DOHH2 (cell line): ENCODE measurements around the gene MLLT10.

Source experiments
- H3F3A ChIP-seq: fragments of 200-600 bp; sonication (generic), shearing (Covaris generic); 2 replicates; pipeline ENCODE4 v1.6.0; 2016; ENCODE audit warnings: antibody characterized with exemption, mild to moderate bottlenecking; ENCODE audit not compliant: control insufficient read depth, insufficient read depth
- H3K27ac ChIP-seq: fragments of 200-600 bp; sonication (generic); 2 replicates; pipeline ENCODE4 v1.5.1; 2014; ENCODE audit warnings: low read depth, mild to moderate bottlenecking, low read length, moderate library complexity
- H3K27me3 ChIP-seq: fragments of 200-600 bp; sonication (generic); 2 replicates; pipeline ENCODE4 v1.6.1; 2014; ENCODE audit warnings: mild to moderate bottlenecking, low read length, mixed read lengths; ENCODE audit not compliant: control insufficient read depth
- H3K36me3 ChIP-seq: fragments of 200-600 bp; sonication (generic); 2 replicates; pipeline ENCODE4 v1.6.1; 2014; ENCODE audit warnings: mild to moderate bottlenecking, low read length, moderate library complexity, mixed read lengths; ENCODE audit not compliant: control insufficient read depth
- H3K4me1 ChIP-seq: fragments of 200-600 bp; sonication (generic); 2 replicates; pipeline ENCODE4 v1.6.1; 2014; ENCODE audit warnings: mild to moderate bottlenecking, low read length, mixed read lengths; ENCODE audit not compliant: control insufficient read depth
- H3K4me2 ChIP-seq: fragments of 200-600 bp; sonication (generic); 2 replicates; pipeline ENCODE4 v1.6.0; 2014; ENCODE audit warnings: mild to moderate bottlenecking, low read length, moderate library complexity
- H3K4me3 ChIP-seq: fragments of 200-600 bp; sonication (generic); 2 replicates; pipeline ENCODE4 v1.5.1; 2014; ENCODE audit warnings: mild to moderate bottlenecking, low read length, mixed read lengths
- H3K79me2 ChIP-seq: fragments of 200-600 bp; sonication (generic); 2 replicates; pipeline ENCODE4 v1.6.1; 2014; ENCODE audit warnings: mild to moderate bottlenecking, low read length, mixed read lengths; ENCODE audit not compliant: control insufficient read depth
- H3K9me2 ChIP-seq: fragments of 200-600 bp; sonication (generic); replicated peaks from 2 replicates; pipeline ENCODE4 v1.6.1; 2014; ENCODE audit warnings: mild to moderate bottlenecking, low read length, mixed read lengths; ENCODE audit not compliant: control insufficient read depth
- H3K9me3 ChIP-seq: fragments of 200-600 bp; sonication (generic); 2 replicates; pipeline ENCODE4 v1.6.1; 2014; ENCODE audit warnings: antibody characterized with exemption, low read length, mixed read lengths; ENCODE audit not compliant: control insufficient read depth, insufficient read depth
- H4K20me1 ChIP-seq: fragments of 200-600 bp; sonication (generic); 2 replicates; pipeline ENCODE4 v1.6.0; 2014; ENCODE audit warnings: low read depth, mild to moderate bottlenecking, antibody characterized with exemption, low read length, moderate library complexity; ENCODE audit not compliant: control insufficient read depth, insufficient read depth
- EZH2phosphoT487 ChIP-seq: fragments of 200-600 bp; sonication (generic); IDR thresholded peaks from 2 replicates; pipeline ENCODE4 v1.6.1; 2017; ENCODE audit warnings: borderline replicate concordance, mild to moderate bottlenecking, antibody characterized with exemption, low read length, moderate library complexity, mixed read lengths
- TF ChIP-seq, protein P1 (sequence below): fragments of 200-600 bp; sonication (generic); IDR thresholded peaks from one replicate; pipeline ENCODE4 v1.5.1; 2014; ENCODE audit warnings: antibody characterized with exemption, mild to moderate bottlenecking, low read depth, low read length; ENCODE audit not compliant: poor library complexity, severe bottlenecking

Gene MLLT10

GRCh38 chr10:21492421-21492820 is 41.6 kb upstream of the MLLT10 start:
- Histone ChIP-seq H4K20me1 (no peaks in the 10 kb centered on the region), H3K9me3 (no peaks in the 10 kb centered on the region), H3K4me1 (peaks cover 27% of the 10 kb centered on the region), H3K36me3 (no peaks in the 10 kb centered on the region), H3K27me3 (peaks cover 45% of the 10 kb centered on the region), H3K27ac (no peak overlapping the region), H3K4me3 (no peak overlapping the region), H3K9me2 (no peaks in the 10 kb centered on the region), H3K79me2 (no peaks in the 10 kb centered on the region), H3K4me2 (no peak overlapping the region), H3F3A (0 out of 2 replicates have a peak, but pooled peaks cover under 1% of the 10 kb centered on the region)
- TF ChIP-seq, protein P1, sequence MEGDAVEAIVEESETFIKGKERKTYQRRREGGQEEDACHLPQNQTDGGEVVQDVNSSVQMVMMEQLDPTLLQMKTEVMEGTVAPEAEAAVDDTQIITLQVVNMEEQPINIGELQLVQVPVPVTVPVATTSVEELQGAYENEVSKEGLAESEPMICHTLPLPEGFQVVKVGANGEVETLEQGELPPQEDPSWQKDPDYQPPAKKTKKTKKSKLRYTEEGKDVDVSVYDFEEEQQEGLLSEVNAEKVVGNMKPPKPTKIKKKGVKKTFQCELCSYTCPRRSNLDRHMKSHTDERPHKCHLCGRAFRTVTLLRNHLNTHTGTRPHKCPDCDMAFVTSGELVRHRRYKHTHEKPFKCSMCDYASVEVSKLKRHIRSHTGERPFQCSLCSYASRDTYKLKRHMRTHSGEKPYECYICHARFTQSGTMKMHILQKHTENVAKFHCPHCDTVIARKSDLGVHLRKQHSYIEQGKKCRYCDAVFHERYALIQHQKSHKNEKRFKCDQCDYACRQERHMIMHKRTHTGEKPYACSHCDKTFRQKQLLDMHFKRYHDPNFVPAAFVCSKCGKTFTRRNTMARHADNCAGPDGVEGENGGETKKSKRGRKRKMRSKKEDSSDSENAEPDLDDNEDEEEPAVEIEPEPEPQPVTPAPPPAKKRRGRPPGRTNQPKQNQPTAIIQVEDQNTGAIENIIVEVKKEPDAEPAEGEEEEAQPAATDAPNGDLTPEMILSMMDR, result no peak
- no peak for TF ChIP-seq EZH2phosphoT487

DNA sequence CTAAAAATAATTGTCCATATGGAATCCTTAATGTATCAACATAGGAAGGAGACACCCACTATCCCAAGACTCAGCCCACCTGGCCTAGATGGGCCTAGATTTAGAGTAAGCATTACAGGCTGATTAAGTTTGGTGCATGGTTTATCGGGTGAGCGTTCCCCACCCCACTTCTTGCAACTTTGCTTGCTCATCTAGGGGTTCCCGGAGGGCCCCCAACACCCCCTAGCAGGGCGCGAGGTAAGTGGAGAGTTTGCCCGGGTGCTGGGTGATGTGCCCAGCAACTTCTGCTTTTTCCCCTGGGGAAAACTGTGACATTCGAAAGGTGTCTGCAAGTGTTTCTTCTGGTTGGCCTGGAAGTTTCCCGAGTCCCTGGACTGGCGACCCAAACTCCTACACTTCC is 40.2 kb upstream of the MLLT10 start:
- no peaks in the 10 kb centered on the region for H3K9me3 ChIP-seq
- no peaks in the 10 kb centered on the region for H4K20me1 ChIP-seq
- no peaks in the 10 kb centered on the region for H3K36me3 ChIP-seq
- H3K4me1 ChIP-seq, result peaks cover 28% of the 10 kb centered on the region
- H3F3A ChIP-seq, result 0 out of 2 replicates have a peak, but pooled peaks cover 4% of the 10 kb centered on the region
- H3K79me2 ChIP-seq, result no peaks in the 10 kb centered on the region
- no peaks in the 10 kb centered on the region for H3K9me2 ChIP-seq
- peaks cover 56% of the 10 kb centered on the region for H3K27me3 ChIP-seq
- no peak overlapping the region for H3K27ac ChIP-seq
- peak overlapping the region; percentile 97 for H3K4me2 ChIP-seq
- TF ChIP-seq, protein P1, result no peak
- TF ChIP-seq EZH2phosphoT487, result no peak
- peak overlapping the region; percentile 79; the same call in 1 of the 2 replicates for H3K4me3 ChIP-seq

- peak overlapping the region; percentile 79 for H3K4me3 ChIP-seq
- no peaks in the 10 kb centered on the region for H3K9me2 ChIP-seq
- H3K79me2 ChIP-seq, result no peaks in the 10 kb centered on the region
- H3K36me3 ChIP-seq, result no peaks in the 10 kb centered on the region
- H3K4me2 ChIP-seq, result peak overlapping the region; percentile 97
- H4K20me1 ChIP-seq, result no peaks in the 10 kb centered on the region
- H3K27me3 ChIP-seq, result peaks cover 62% of the 10 kb centered on the region
- peaks cover 28% of the 10 kb centered on the region for H3K4me1 ChIP-seq
- H3F3A ChIP-seq, result 0 out of 2 replicates have a peak, but pooled peaks cover 4% of the 10 kb centered on the region
- H3K27ac ChIP-seq, result no peak overlapping the region
- no peaks in the 10 kb centered on the region for H3K9me3 ChIP-seq
- TF ChIP-seq, protein P1, result no peak
- TF ChIP-seq EZH2phosphoT487, result peak; percentile 60
Observed at GRCh38 chr10:21494191-21495001, 39.6 kb upstream of the MLLT10 start.
